ENCODE data around the gene EDEM2. TPM values are rescaled to one million over a fixed set of nuclear protein-coding genes. Genes with fewer than 3 reads are reported as not detected.

Gene EDEM2
- total RNA-seq, 1 experiment from 2014 or later = 22.8 TPM

- TF ChIP-seq ATF3 (IDR thresholded peaks at IDR 0.05) (no peak), EZH2 (IDR thresholded peaks at IDR 0.05) (no peak), RAD21 (IDR thresholded peaks at IDR 0.05; ENCODE audit: low read depth) (peak; percentile 49; the same call in 1 of the 2 replicates), ZFX (IDR thresholded peaks at IDR 0.05) (peak; percentile 91), FOSL1 (IDR thresholded peaks at IDR 0.05; ENCODE audit: low read depth) (no peak), ELF1 (IDR thresholded peaks at IDR 0.05; ENCODE audit: borderline replicate concordance, low read depth) (peak; percentile 89), YY1 (IDR thresholded peaks at IDR 0.05; ENCODE audit: extremely low read depth, insufficient replicate concordance, low read depth, low read length) (peak; percentile 90)
Observed at GRCh38 chr20:35092524-35093266, 54.4 kb downstream of the EDEM2 start, which contains the start of gene TRPC4AP (continued).

DNA sequence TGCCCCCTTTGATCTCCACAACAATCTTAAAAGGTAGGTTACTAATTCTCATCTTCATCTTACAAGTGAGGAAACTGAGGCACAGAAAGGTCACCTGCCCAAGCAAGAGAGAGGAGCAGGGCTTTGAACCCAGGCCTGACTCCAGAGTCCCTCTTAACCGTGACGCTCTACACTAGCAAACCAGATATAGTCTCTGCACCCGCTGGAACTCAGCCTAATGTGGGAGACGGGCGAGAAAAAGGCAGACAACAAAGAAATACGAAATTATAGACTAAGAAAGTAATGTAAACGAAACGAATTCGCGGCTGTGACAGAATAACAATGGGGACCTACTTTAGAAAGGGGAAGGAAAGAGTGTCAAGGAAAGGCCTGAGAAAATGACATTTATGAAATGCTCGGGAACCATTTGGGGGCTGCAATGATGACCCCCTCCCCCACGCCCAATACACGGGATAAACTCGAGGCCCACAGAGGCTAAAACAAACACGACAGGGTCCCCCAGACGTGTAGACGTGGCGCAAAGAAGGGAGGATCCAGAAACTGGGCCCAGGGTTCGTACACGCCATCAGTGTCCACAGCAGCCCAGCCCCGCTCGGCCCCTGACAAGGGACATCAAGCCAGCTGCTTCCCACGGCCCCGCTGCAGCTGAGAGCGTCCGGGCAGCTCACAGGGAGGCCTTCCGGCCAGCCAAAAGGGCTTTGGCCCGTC lies 55.2 kb downstream of the EDEM2 start:
- Histone ChIP-seq H3K27me3 (ENCODE audit: insufficient read depth, low read length) (no peaks in the 10 kb centered on the region), H3K4me1 (ENCODE audit: control insufficient read depth in 1 of 2, insufficient read depth in 2 of 2, low read length in 2 of 2) (peaks cover 13 to 36% of the 10 kb centered on the region in 2 experiments), H3K9me2 (ENCODE audit: insufficient read depth) (no peaks in the 10 kb centered on the region), H3K9ac (ENCODE audit: low read length) (peak overlapping the region; percentile 76), H3K36me3 (ENCODE audit: control insufficient read depth in 1 of 2, insufficient read depth in 2 of 2, low read length in 2 of 2) (no peaks in the 10 kb centered on the region), H3K9me3 (ENCODE audit: control insufficient read depth in 1 of 2, insufficient read depth in 1 of 2, low read depth in 1 of 2, low read length in 2 of 2) (no peaks in the 10 kb centered on the region), H4K20me1 (ENCODE audit: insufficient read depth) (no peaks in the 10 kb centered on the region), H3K4me2 (ENCODE audit: low read length) (peak overlapping the region; percentile 83), H3K27ac (ENCODE audit: low read depth, low read length) (peak overlapping the region; percentile 65), H2AFZ (ENCODE audit: low read depth, low read length, poor library complexity, severe bottlenecking) (no peak overlapping the region), H3K79me2 (ENCODE audit: insufficient read depth, low read length) (peaks cover 51% of the 10 kb centered on the region), H3K4me3 (replicated peaks in 1 of 2; ENCODE audit: low read depth in 1 of 2, low read length in 2 of 2) (peak overlapping the region; percentile 69 to 91)
- POLR2A ChIA-PET = interaction anchor here (0.8 to 1.5 kb wide), 4 partner anchors 12 to 216 kb away, joined by 3 to 4 read pairs (median 4); partner anchors contain the start of gene ACSS2
- CTCF ChIA-PET = interaction anchor here (0.6 to 1.6 kb wide), 6 partner anchors 9 to 347 kb away, joined by 3 to 5 read pairs (median 3); partner anchors contain the start of genes ACSS2 and EDEM2
- intact Hi-C loops (cut with micrococcal nuclease) = loop anchor here (5.0 kb wide), 1 partner anchor 55 kb away; the partner anchor contains the start of gene EDEM2
- no peak for DNase-seq (ENCODE audit: low read depth, low spot score)
- BruUV-seq (replicated peaks) = TSS peak; percentile 73
- RAD21 ChIA-PET (ENCODE audit: low non-redundant PET in 1 of 2, low total read pairs in 2 of 2, uncharacterized antibody in 2 of 2, unreplicated experiment in 2 of 2) = no interaction called here
- peak; percentile 44 for ATAC-seq
- no peak for TF ChIP-seq CEBPB (IDR thresholded peaks at IDR 0.05; ENCODE audit: low read depth)
- TF ChIP-seq YY1 (IDR thresholded peaks at IDR 0.05; ENCODE audit: extremely low read depth, insufficient replicate concordance, low read depth, low read length) = no peak
- no peak for TF ChIP-seq RAD21 (IDR thresholded peaks at IDR 0.05; ENCODE audit: low read depth)
- no peak for TF ChIP-seq SP1 (IDR thresholded peaks at IDR 0.05; ENCODE audit: low read depth)
- TF ChIP-seq SRF (IDR thresholded peaks at IDR 0.05; ENCODE audit: low read depth) = no peak
- no peak for TF ChIP-seq TCF7L2 (IDR thresholded peaks at IDR 0.05; ENCODE audit: borderline replicate concordance, extremely low read depth, insufficient read depth, insufficient read length)
- TF ChIP-seq EZH2 (IDR thresholded peaks at IDR 0.05) = no peak
- TF ChIP-seq ATF3 (IDR thresholded peaks at IDR 0.05) = no peak
- no peak for TF ChIP-seq REST (IDR thresholded peaks at IDR 0.05; ENCODE audit: low read depth)
- no peak for TF ChIP-seq SIN3A (IDR thresholded peaks at IDR 0.05; ENCODE audit: low read depth)
- TF ChIP-seq CBX3 (IDR thresholded peaks at IDR 0.05; ENCODE audit: low read depth) = no peak
- TF ChIP-seq MAX (IDR thresholded peaks at IDR 0.05) = no peak
- TF ChIP-seq EZH2phosphoT487 (IDR thresholded peaks at IDR 0.05; ENCODE audit: borderline replicate concordance) = no peak
- no peak for TF ChIP-seq EGR1 (IDR thresholded peaks at IDR 0.05; ENCODE audit: low read depth)

All from HCT116 (cell line).